ENCODE measurements around the gene SERGEF. TPM values are rescaled to one million over a fixed set of nuclear protein-coding genes. Genes with fewer than 3 reads are reported as not detected.

The SERGEF gene
- total and polyA plus RNA-seq, 8 donors: 16.2 to 26.1 (median 19.7) TPM

DNA sequence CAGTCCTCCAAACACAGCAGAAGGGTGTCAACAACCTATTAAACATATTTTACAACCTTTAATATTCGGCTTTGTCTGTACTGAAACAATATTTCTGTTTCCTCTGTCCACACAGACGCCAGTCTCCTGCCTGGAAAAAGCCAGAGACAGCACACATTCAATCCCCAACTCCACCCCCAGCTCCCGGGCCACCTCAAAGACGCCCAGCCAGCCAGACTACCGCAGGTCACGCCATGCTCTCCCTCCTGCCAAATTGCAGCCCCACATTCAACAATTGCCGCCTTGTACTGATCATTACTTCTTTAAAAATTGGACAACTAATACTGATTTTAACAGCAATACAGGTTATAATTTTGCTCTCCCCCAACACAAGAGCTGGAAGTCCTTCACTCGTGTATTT, 1.2 kb downstream of the SERGEF start:
- TF ChIP-seq, protein P1, sequence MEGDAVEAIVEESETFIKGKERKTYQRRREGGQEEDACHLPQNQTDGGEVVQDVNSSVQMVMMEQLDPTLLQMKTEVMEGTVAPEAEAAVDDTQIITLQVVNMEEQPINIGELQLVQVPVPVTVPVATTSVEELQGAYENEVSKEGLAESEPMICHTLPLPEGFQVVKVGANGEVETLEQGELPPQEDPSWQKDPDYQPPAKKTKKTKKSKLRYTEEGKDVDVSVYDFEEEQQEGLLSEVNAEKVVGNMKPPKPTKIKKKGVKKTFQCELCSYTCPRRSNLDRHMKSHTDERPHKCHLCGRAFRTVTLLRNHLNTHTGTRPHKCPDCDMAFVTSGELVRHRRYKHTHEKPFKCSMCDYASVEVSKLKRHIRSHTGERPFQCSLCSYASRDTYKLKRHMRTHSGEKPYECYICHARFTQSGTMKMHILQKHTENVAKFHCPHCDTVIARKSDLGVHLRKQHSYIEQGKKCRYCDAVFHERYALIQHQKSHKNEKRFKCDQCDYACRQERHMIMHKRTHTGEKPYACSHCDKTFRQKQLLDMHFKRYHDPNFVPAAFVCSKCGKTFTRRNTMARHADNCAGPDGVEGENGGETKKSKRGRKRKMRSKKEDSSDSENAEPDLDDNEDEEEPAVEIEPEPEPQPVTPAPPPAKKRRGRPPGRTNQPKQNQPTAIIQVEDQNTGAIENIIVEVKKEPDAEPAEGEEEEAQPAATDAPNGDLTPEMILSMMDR (IDR thresholded peaks at IDR 0.05): no peak
- ATAC-seq: no peak
- intact Hi-C loops (cut with DNase I): loop anchor here in 1 of 2 donors (10.0 kb wide), 1 partner anchor 93 kb away; the partner anchor contains the start of gene SAAL1
- H3K4me3 ChIP-seq: peak overlapping the region in 1 of 2 donors; percentile 69
- DNase-seq: no peak
- H3K36me3 ChIP-seq: peaks cover 0 to 4% of the 10 kb centered on the region in 2 donors
- no peaks in the 10 kb centered on the region for H3K9me3 ChIP-seq
- no peaks in the 10 kb centered on the region for H3K27me3 ChIP-seq
- no peak overlapping the region for H3K27ac ChIP-seq
- peaks cover 0 to 15% of the 10 kb centered on the region in 2 donors for H3K4me1 ChIP-seq

DNA sequence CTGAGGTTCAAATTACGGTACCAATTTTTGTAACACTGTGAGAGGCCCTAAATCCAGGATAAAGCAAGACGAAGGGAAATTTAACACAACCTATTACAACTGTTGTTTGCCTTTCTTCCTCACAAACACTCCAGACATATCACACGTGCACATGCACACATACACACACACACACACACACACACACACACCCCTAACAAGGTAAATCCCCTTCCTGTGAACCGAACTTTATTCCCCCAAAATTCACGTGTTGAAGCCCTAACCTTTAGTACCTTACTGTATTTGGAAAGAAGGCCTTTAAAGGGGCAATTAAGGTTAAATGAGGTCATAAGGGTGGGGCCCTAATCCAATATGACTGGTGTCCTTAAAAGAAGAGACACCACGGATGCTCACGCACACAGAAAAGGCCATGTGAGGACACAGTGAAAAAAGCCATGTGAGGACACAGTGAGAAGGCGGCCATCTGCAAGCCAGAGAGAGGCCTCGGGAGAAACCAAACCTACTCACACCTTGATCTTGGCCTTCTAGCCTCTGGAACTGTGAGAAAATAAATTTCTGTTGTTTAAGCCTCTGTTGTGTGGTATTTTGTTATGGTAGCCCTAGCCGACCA, 1.8 kb downstream of the SERGEF start:
- TF ChIP-seq, protein P1 (IDR thresholded peaks at IDR 0.05): no peak
- no peak for DNase-seq
- H3K9me3 ChIP-seq: no peaks in the 10 kb centered on the region
- H3K4me3 ChIP-seq: no peak overlapping the region
- intact Hi-C loops (cut with DNase I): loop anchor here in 1 of 2 donors (10.0 kb wide), 1 partner anchor 94 kb away; the partner anchor contains the start of gene SAAL1
- peaks cover 0 to 9% of the 10 kb centered on the region in 2 donors for H3K36me3 ChIP-seq
- no peak for ATAC-seq
- H3K4me1 ChIP-seq: peaks cover 0 to 15% of the 10 kb centered on the region in 2 donors
- H3K27ac ChIP-seq: no peak overlapping the region
- H3K27me3 ChIP-seq: no peaks in the 10 kb centered on the region

DNA sequence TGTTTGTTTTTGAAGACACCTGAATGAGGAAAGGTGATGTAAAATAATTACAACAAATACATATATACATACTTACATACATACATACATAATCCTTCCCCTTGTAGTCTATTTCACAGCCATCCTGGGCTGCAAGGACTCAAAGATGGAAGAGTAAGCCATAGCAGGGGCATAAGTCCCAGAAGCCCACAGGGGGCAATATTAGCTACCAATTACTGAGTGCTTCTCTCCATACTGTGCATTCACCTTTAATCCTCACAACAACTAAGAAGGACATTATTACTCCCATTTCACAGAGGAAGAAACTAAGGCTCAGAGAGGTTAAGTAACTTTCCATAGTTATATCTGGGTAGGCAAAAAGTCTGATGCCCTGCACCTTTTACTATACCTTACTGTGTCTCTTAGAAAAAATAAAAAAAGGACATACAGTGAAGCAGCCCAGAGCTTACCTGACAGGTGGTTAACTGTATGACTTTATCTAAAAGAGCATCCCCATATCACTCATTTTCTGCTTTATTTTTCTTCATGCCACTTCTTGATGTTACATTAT, 2.7 kb downstream of the SERGEF start:
- DNase-seq: no peak
- ATAC-seq: no peak
- Histone ChIP-seq H3K4me3 (no peak overlapping the region), H3K27ac (no peak overlapping the region), H3K9me3 (no peaks in the 10 kb centered on the region), H3K4me1 (peaks cover 0 to 15% of the 10 kb centered on the region in 2 donors), H3K27me3 (no peaks in the 10 kb centered on the region), H3K36me3 (peaks cover 0 to 18% of the 10 kb centered on the region in 2 donors)
- intact Hi-C loops (cut with DNase I): loop anchor here in 1 of 2 donors (10.0 kb wide), 1 partner anchor 95 kb away; the partner anchor contains the start of gene SAAL1
- TF ChIP-seq, protein P1 (IDR thresholded peaks at IDR 0.05): no peak

DNA sequence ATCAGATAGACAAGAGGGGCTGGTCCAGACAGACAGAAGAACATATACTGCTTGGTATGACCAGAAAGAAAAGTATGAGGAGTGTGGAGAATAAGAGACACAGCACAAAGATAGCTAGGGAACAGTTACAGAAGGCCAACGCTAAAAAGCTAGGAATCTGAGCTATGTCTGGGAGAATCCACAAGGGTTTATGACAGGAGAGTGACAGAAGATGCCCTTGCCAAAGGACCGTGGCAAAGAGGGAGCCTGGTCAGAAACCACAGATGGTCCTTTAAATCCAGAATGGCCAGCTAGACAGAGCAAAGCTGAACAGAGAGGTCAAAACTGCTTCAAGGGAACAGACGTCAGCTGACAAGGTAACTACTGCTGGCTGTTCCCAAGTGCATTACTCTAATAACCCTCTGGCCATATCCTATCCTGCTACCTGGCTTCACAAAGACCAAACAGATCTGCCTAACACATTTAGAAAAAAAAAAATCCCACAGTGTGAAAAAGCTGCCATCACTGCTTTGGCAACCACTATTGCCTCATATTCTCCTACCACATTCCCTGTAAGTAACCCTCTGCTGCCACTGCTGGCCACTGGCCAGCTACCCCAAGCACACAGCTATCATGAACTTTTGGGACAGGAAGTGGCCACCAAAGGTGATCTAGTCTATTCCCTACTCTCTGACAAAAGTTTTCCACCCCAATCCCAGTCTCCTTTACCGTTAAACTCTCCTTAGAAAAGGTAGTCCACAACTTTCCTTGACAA, 7.3 kb downstream of the SERGEF start:
- intact Hi-C loops (cut with DNase I): no loop called here
- no peak overlapping the region for H3K27ac ChIP-seq
- no peak overlapping the region for H3K4me3 ChIP-seq
- no peaks in the 10 kb centered on the region for H3K4me1 ChIP-seq
- H3K27me3 ChIP-seq: no peaks in the 10 kb centered on the region
- no peak for DNase-seq
- H3K9me3 ChIP-seq: no peaks in the 10 kb centered on the region
- H3K36me3 ChIP-seq: peaks cover 0 to 59% of the 10 kb centered on the region in 2 donors
- TF ChIP-seq, protein P1 (IDR thresholded peaks at IDR 0.05): no peak
- ATAC-seq: no peak

DNA sequence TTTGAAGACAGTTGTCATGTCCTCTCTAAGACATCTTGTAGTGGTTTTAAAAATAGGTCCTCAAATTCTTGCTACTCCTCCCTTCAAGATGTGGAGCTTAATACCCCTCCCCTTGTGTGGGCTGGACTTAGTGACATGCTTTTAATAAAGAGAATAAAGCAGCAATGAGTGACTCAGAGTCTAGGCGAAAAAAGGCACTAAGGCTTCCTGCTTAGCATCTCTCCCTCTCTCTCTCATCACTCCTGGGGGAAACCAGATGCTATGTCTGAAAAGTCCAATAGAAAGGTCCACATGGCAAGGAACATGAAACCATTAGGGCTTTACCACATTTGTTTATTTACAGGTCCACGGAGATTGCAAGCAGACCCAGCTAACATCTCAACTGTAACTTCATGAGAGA, 11.7 kb downstream of the SERGEF start:
- Histone ChIP-seq H3K36me3 (peaks cover 0 to 72% of the 10 kb centered on the region in 2 donors), H3K4me3 (no peak overlapping the region), H3K9me3 (no peaks in the 10 kb centered on the region), H3K4me1 (no peaks in the 10 kb centered on the region), H3K27ac (no peak overlapping the region), H3K27me3 (no peaks in the 10 kb centered on the region)
- TF ChIP-seq, protein P1 (IDR thresholded peaks at IDR 0.05): no peak
- ATAC-seq: no peak
- DNase-seq: no peak
- intact Hi-C loops (cut with DNase I): no loop called here

Measured in left lung (tissue), 10 donors.